Fibroblast of pulmonary artery (primary cell): ENCODE data around the gene PTTG1IP2.

ENCODE experiments used
- DNase-seq: peaks from one replicate; pipeline ENCODE4 v3.0.0-alpha.2; 2010; ENCODE audit warnings: low read depth
- H3K4me3 ChIP-seq: replicated peaks from 2 replicates; pipeline ENCODE4 v1.5.1; 2011; ENCODE audit warnings: low read depth, mild to moderate bottlenecking, control low read depth, low read length, moderate library complexity
- TF ChIP-seq, protein P1 (sequence below): IDR thresholded peaks from 2 replicates; pipeline ENCODE4 v1.5.1; 2011; ENCODE audit warnings: mild to moderate bottlenecking, control low read depth, low read length, inconsistent platforms; ENCODE audit errors: missing control alignments

PTTG1IP2 gene

DNA sequence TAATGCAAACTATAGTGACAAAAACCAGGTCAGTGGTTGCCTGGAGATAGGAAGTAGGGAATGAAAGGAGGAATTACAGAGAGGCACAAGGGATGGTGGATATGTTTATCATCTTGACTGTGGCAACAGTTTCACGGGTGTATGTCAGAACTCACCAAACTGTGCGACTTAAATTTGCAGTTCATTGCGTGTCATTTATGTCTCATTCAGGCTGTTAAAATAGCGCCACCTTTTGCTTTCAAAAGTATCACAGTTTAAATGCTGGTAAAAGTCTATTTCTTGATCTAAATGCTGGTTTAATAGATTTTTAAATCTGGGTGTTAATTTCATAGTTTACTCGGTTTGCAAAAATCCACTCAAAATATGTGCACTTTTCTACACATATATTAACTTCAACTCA, 51.0 kb downstream of the PTTG1IP2 start:
- H3K4me3 ChIP-seq = no peak overlapping the region
- DNase-seq = peak; percentile 14
- TF ChIP-seq, protein P1, sequence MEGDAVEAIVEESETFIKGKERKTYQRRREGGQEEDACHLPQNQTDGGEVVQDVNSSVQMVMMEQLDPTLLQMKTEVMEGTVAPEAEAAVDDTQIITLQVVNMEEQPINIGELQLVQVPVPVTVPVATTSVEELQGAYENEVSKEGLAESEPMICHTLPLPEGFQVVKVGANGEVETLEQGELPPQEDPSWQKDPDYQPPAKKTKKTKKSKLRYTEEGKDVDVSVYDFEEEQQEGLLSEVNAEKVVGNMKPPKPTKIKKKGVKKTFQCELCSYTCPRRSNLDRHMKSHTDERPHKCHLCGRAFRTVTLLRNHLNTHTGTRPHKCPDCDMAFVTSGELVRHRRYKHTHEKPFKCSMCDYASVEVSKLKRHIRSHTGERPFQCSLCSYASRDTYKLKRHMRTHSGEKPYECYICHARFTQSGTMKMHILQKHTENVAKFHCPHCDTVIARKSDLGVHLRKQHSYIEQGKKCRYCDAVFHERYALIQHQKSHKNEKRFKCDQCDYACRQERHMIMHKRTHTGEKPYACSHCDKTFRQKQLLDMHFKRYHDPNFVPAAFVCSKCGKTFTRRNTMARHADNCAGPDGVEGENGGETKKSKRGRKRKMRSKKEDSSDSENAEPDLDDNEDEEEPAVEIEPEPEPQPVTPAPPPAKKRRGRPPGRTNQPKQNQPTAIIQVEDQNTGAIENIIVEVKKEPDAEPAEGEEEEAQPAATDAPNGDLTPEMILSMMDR = peak; percentile 46

DNA sequence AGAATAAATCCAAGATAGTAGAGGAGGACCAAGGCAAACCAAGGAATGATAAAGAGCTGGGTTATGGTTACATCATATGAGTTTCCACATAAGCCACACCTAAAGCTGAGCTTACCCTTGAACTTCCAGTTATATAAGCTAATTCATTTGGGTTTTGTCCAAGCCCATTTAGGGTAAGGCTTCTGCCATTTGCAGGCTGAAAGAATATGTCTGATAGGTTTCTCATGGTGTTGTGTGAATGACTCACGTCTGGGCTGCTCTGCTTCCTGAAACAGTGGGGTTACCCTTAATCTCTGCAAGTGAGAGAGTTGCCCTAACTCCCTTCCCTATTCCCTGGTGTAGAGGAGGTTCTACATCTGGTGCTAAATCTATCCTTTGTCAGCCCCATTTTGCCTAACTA, 60.8 kb downstream of the PTTG1IP2 start:
- TF ChIP-seq, protein P1 = no peak
- peak; percentile 26 for DNase-seq
- H3K4me3 ChIP-seq = no peak overlapping the region

- TF ChIP-seq, protein P1 = no peak
- no peak overlapping the region for H3K4me3 ChIP-seq
- no peak for DNase-seq
Observed at GRCh38 chr7:90532231-90532929, 62.9 kb downstream of the PTTG1IP2 start.

- no peak overlapping the region for H3K4me3 ChIP-seq
- TF ChIP-seq, protein P1 = no peak
- no peak for DNase-seq
Observed at GRCh38 chr7:90536449-90536848, 67.0 kb downstream of the PTTG1IP2 start.

GRCh38 chr7:90538405-90538804, 69.0 kb downstream of the PTTG1IP2 start:
- DNase-seq = no peak
- TF ChIP-seq, protein P1 = no peak
- no peak overlapping the region for H3K4me3 ChIP-seq

DNA sequence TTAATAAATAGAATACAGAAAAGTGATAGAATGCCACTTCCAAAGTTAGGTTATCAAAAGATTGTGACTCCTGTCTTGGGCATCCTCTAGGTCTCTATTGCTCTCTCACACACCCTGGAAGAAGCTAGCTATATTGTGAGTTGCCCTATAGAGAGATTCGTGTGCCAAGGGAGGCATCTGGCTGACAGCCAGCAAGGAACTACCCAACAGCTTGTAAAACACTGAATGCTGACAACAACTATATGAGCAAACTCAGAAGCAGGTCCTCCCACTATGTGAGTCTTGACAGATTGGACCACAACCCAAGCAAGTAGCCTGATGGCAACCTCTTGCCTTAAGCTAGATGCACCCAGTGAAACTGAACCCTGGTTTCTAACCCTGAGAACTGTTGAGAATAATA, 71.0 kb downstream of the PTTG1IP2 start:
- TF ChIP-seq, protein P1 = no peak
- no peak for DNase-seq
- no peak overlapping the region for H3K4me3 ChIP-seq

DNA sequence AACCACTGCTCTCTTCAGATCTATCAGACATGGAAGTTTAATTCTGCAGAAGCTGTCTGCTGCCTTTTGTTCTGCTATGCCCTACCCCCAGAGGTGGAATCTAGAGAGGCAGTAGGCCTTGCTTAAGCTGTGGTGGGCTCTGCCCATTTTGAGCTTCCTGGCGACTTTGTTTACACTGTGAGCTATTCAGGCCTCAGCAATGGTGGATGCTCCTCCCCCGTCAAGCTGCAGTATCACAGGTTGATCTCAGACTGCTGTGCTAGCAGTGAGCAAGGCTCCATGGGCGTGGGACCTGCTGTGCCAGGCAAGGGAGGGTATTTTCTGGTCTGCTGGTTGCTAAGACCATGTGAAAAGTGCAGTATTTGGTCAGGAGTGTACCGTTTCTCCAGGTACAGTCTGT, 81.6 kb downstream of the PTTG1IP2 start:
- TF ChIP-seq, protein P1 = no peak
- no peak for DNase-seq
- no peak overlapping the region for H3K4me3 ChIP-seq
